ENCODE measurements around the gene LTB4R.

The LTB4R gene

DNA sequence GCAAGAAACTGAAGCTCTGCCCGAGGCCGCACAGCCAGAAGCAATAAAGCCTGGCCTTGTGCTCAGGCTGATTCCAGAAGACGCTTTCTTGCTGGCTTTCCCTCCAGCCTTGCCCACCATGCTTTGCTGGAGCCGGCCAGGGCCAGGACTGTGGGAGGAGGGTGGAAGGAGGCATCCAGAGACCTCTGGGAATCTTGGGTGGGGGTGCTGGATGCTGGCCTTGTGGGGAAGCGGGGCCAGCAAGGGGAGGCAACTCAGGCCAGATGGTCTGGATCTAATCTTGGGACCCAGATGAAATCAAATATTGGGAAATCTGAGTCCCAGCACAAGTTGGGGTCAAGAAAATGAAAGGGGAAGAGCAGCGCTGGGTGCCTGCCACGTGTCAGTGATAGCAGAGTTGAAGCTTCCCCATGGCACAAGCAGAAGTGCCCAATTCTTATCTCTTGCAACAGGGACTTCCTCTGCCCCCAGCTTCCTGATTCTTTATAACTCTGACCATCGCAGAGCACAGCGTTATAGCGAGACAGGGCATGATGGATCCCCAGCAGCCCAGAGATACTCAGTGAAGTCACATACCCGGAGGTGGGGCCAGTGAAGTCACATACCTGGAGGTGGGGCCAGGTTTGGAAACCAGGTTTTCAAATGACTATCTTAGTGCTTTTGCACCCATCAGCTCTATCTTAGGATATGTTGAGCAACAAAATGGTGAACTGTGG is 33.5 kb upstream of the LTB4R start:
- H3K27ac ChIP-seq, result no peak overlapping the region; the same call in 1 of the 2 replicates
- POLR2A ChIA-PET (ENCODE audit: low non-redundant PET), result no interaction called here
- DNase-seq (ENCODE audit: low spot score), result no peak
- CTCF ChIA-PET, result interaction anchor here (0.5 to 3.6 kb wide), 4 partner anchors 11 to 36 kb away, joined by 3 to 15 read pairs (median 4); partner anchors contain the start of genes CIDEB and TINF2
- no peak for TF ChIP-seq CTCF (conservative IDR thresholded peaks at IDR 0.05; ENCODE audit: low read depth)

- TF ChIP-seq CTCF (conservative IDR thresholded peaks at IDR 0.05; ENCODE audit: low read depth), result no peak
- POLR2A ChIA-PET (ENCODE audit: low non-redundant PET), result no interaction called here
- no peak for DNase-seq (ENCODE audit: low spot score)
- no peak overlapping the region for H3K27ac ChIP-seq
- CTCF ChIA-PET, result interaction anchor here (0.5 to 3.6 kb wide), 3 partner anchors 11 to 36 kb away, joined by 3 to 15 read pairs (median 5); partner anchors contain the start of gene TINF2
These were observed 32.9 kb upstream of the LTB4R start for GRCh38 chr14:24278424-24278823.

DNA sequence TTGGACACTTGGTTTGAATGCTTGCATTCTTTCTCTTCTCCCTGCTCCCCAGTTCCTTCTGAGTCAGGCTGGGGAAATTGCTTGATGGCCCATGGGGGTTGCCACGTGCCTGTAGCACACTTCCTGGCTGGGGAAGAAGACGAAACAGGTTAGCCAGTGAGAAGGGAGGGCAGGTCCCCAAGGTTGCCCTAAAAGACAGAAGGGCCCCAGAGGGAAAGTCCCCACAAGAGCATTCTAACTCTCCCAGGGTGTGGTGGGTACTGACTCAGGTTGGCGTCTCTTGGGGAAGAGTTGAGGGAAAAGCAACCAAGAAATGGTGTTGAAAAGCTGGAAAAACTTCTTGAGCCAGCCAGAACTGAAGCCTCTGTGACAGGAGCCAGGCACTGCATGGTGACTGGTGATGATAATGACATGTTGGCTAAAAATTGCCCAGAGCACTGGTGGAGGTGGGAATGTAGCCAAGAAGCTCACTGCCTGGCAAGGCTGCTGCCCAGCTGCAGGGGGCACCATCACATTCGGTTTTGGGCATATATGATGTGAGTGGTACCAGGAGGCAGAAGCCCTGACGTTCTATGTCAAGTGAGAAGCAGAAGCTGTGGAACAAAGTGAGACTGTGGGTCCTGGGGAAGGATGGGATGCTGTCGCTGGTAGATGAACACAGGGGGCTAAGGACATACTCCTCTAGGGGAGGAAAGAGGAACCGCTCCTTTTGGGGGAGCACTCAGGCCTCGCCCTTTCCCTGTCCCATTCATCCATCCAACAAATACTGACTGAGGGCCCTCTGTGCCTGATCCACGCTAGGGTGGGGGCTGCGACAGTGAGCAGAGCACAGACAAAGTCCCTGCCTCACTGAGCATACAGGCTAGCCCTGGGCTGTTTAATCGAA is 31.8 kb upstream of the LTB4R start:
- ChIA-PET CTCF (interaction anchor here (0.6 to 3.6 kb wide), 4 partner anchors 11 to 38 kb away, joined by 3 to 15 read pairs (median 4); partner anchors contain the start of genes LTB4R2 and TINF2), POLR2A (ENCODE audit: low non-redundant PET) (interaction anchor here (0.7 kb wide), 1 partner anchor 9 kb away, joined by 3 read pairs; no protein-coding TSS in a partner anchor)
- no peak for TF ChIP-seq CTCF (conservative IDR thresholded peaks at IDR 0.05; ENCODE audit: low read depth)
- H3K27ac ChIP-seq, result peak overlapping the region; percentile 21
- no peak for DNase-seq (ENCODE audit: low spot score)

DNA sequence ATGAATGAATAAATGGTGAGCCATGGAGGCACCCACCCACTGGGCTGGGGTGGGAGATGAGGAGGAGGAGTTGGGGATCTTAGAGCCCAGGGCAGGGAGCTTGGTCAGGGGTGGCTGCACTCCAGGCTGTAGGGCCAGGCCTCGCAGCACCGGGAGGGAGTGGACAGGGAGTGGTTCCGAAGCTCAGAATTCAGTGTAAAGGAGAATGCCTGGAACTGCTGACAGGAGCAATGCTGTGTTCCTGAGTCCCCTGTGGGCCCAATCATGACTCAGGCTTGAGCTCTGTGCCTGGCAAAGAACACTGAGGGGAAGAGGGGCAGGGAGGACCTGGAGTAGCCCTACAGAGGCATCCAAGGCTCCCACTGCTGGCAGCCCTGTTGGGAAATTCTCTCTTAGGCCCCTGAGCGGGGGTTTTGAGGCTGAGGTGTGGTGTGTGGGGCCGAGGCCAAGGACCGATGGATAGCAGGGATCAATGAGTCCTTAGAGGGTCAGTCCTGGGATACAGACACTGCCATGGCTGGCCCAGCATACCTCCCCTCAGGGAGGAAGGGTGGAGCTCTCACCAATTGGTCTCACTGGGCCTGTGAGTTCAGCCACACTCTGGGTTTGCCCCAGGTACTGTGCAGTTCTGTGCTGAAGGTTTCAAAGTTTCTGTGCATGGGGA is 30.4 kb upstream of the LTB4R start:
- ChIA-PET POLR2A (ENCODE audit: low non-redundant PET) (no interaction called here), CTCF (interaction anchor here (0.6 to 1.2 kb wide), 4 partner anchors 12 to 38 kb away, joined by 3 read pairs; no protein-coding TSS in a partner anchor)
- peak overlapping the region; percentile 58 for H3K27ac ChIP-seq
- no peak for TF ChIP-seq CTCF (conservative IDR thresholded peaks at IDR 0.05; ENCODE audit: low read depth)
- no peak for DNase-seq (ENCODE audit: low spot score)

DNA sequence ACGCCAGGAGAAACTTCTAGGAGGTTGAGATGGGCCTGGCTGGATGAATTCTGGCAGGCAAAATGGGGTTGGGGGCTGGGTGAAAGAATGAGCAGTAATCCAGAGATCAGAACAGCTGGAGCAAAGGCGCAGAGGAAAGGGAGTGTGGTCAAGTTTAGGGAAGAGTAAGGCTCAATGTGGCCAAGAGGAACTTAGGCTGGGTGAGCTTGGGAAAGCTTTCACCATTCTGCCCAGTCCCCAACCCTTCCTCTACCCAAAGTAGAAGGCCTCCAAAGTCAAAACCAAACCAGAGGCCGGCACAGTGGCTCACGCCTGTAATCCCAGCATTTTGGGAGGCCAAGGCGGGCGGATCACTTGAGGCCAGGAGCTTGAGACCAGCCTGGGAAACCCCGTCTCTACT is 29.7 kb upstream of the LTB4R start:
- no peak for DNase-seq (ENCODE audit: low spot score)
- ChIA-PET CTCF (interaction anchor here (0.6 to 1.2 kb wide), 2 partner anchors 10 to 12 kb away, joined by 3 read pairs; no protein-coding TSS in a partner anchor), POLR2A (ENCODE audit: low non-redundant PET) (no interaction called here)
- no peak for TF ChIP-seq CTCF (conservative IDR thresholded peaks at IDR 0.05; ENCODE audit: low read depth)
- H3K27ac ChIP-seq, result peak overlapping the region; percentile 58

DNA sequence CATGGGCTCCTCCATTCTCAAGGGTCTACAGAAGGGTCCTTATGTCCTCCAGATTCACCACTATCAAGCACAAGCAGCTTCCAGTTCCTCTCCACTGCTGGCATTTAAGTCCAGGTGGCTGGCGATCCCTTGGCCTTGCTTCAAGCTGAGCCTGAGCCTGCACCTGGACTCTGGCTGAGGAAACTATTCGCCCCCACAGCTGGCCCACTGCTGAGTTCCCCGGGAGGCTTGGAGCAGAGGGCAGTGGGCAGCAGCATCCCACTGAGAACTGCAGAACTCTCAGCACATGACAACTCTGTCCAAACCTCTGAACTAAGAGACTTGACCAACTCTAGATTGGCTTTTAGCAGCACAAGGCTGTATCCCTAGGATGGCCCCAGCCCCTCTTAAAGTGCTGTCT is 28.6 kb upstream of the LTB4R start:
- TF ChIP-seq CTCF (conservative IDR thresholded peaks at IDR 0.05; ENCODE audit: low read depth), result no peak
- CTCF ChIA-PET, result interaction anchor here (1.4 kb wide), 1 partner anchor 10 kb away, joined by 4 read pairs; no protein-coding TSS in a partner anchor
- POLR2A ChIA-PET (ENCODE audit: low non-redundant PET), result interaction anchor here (0.8 kb wide), 1 partner anchor 8 kb away, joined by 13 read pairs; no protein-coding TSS in a partner anchor
- H3K27ac ChIP-seq, result peak overlapping the region; percentile 71
- DNase-seq (ENCODE audit: low spot score), result no peak

Data from RWPE1 (cell line).